ENCODE measurements around the gene SAP30L.
A peak's percentile ranks its signal among the peaks of the same experiment; 100 is the strongest.

SAP30L gene

GRCh38 chr5:154429341-154429740, 16.5 kb upstream of the SAP30L start:
- H3K36me3 ChIP-seq (ENCODE audit: insufficient read depth, low read length): no peaks in the 10 kb centered on the region; the same call in 1 of the 2 replicates
- no peaks in the 10 kb centered on the region for H3K9me3 ChIP-seq (ENCODE audit: low read depth, low read length)
- H3K9ac ChIP-seq (ENCODE audit: insufficient read length): no peak overlapping the region
- no peak overlapping the region for H3K4me3 ChIP-seq
- H3K27ac ChIP-seq: no peak overlapping the region
- DNase-seq (ENCODE audit: low read depth, low spot score): no peak
- TF ChIP-seq EZH2 (IDR thresholded peaks at IDR 0.05): no peak
- TF ChIP-seq FOXP2 (optimal IDR thresholded peaks at IDR 0.05; ENCODE audit: control extremely low read depth, extremely low read length, insufficient read depth): no peak
- no peak for TF ChIP-seq POLR2AphosphoS5 (IDR thresholded peaks at IDR 0.05; ENCODE audit: borderline replicate concordance, low read depth, low read length)

DNA sequence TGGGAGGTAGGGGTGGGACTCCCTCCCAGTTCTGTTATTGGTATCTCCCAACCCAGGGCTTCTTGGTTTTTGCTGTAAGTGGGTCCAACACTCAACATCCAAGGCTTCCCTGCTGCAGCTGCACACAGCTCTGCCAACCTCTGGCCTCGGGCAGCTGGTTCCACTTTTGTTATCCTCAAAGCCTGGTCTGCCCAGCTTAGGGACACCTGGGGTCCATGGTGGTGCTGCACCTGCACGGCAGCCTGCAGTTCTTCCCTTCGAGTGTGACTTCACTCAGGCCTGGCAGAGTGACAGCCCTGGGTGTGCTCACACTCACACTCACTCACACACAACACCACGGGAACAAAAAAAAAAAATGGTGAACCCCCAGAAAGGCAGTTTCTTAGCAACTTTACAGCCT, 15.3 kb upstream of the SAP30L start:
- no peak overlapping the region for H3K27ac ChIP-seq
- no peaks in the 10 kb centered on the region for H3K9me3 ChIP-seq (ENCODE audit: low read depth, low read length)
- no peak for DNase-seq (ENCODE audit: low read depth, low spot score)
- TF ChIP-seq POLR2AphosphoS5 (IDR thresholded peaks at IDR 0.05; ENCODE audit: borderline replicate concordance, low read depth, low read length): no peak
- TF ChIP-seq FOXP2 (optimal IDR thresholded peaks at IDR 0.05; ENCODE audit: control extremely low read depth, extremely low read length, insufficient read depth): no peak
- no peak for TF ChIP-seq EZH2 (IDR thresholded peaks at IDR 0.05)
- H3K9ac ChIP-seq (ENCODE audit: insufficient read length): no peak overlapping the region
- H3K4me3 ChIP-seq: no peak overlapping the region
- peaks cover 7% of the 10 kb centered on the region for H3K36me3 ChIP-seq (ENCODE audit: insufficient read depth, low read length)

GRCh38 chr5:154430961-154431630, 14.7 kb upstream of the SAP30L start:
- Histone ChIP-seq H3K36me3 (ENCODE audit: insufficient read depth, low read length) (peaks cover 13% of the 10 kb centered on the region), H3K4me3 (no peak overlapping the region), H3K9ac (ENCODE audit: insufficient read length) (no peak overlapping the region), H3K27ac (no peak overlapping the region), H3K9me3 (ENCODE audit: low read depth, low read length) (no peaks in the 10 kb centered on the region)
- no peak for DNase-seq (ENCODE audit: low read depth, low spot score)
- no peak for TF ChIP-seq EZH2 (IDR thresholded peaks at IDR 0.05)
- no peak for TF ChIP-seq FOXP2 (optimal IDR thresholded peaks at IDR 0.05; ENCODE audit: control extremely low read depth, extremely low read length, insufficient read depth)

- Histone ChIP-seq H3K27ac (no peak overlapping the region), H3K9ac (ENCODE audit: insufficient read length) (no peak overlapping the region), H3K36me3 (ENCODE audit: insufficient read depth, low read length) (peaks cover 49% of the 10 kb centered on the region), H3K4me3 (no peak overlapping the region), H3K9me3 (ENCODE audit: low read depth, low read length) (no peaks in the 10 kb centered on the region)
- DNase-seq (ENCODE audit: low read depth, low spot score): no peak
- TF ChIP-seq POLR2AphosphoS5 (IDR thresholded peaks at IDR 0.05; ENCODE audit: borderline replicate concordance, low read depth, low read length): no peak
- no peak for TF ChIP-seq EZH2 (IDR thresholded peaks at IDR 0.05)
Measured at GRCh38 chr5:154435226-154435625, 10.6 kb upstream of the SAP30L start.

DNA sequence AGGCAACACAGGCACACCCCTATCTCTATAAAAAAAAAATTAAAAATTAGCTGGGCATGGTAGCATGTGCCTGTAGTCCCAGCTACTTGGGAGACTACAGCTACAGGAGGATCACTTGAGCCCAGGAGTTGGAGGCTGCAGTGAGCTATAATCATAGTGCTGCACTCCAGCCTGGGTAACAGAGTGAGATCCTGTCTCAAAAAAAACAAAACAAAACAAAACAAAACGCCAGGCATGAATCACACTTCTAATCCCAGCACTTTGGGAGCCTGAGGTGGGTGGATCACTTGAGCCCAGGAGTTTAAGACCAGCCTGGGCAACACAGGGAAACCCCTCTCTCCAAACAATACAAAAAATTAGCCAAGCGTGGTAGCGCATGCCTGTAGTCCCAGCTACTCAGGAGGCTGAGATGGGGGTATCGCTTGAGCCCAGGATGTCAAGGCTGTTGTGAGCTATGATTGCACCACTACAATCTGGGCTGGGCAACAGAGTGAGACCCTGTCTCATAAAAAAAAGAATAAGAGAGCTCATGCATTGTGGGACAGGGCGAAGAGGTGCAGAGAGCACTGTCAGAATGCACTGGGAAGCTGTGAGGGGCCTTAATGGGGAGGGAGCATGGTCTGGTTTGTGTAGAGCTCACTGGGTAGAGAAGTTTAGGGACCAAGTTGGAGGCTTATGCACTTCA, 8.4 kb upstream of the SAP30L start:
- no peak overlapping the region for H3K9ac ChIP-seq (ENCODE audit: insufficient read length)
- TF ChIP-seq FOXP2 (optimal IDR thresholded peaks at IDR 0.05; ENCODE audit: control extremely low read depth, extremely low read length, insufficient read depth) (no peak), POLR2AphosphoS5 (IDR thresholded peaks at IDR 0.05; ENCODE audit: borderline replicate concordance, low read depth, low read length) (no peak), EZH2 (IDR thresholded peaks at IDR 0.05) (no peak)

DNA sequence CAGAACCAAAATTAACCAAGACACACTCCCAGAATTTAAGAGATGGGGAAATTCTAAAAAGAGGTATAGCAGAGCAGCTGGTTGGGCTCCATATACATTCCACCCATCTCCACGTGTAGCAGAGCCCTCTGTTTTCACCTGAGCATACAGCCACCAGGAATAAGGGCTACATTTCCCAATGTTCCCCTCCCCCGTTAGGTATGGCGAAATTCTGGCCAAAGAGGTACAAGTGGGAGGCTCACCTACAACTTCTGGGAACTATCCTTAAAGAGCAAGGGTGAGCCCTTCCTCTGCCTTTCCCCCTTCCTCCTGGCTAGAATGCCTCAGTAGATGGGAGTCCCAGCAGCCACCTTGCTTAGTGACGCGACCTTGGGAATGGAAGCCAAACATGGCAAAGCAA, 5.3 kb upstream of the SAP30L start:
- no peak overlapping the region for H3K4me3 ChIP-seq
- no peak for DNase-seq (ENCODE audit: low read depth, low spot score)
- H3K27ac ChIP-seq: no peak overlapping the region
- H3K9me3 ChIP-seq (ENCODE audit: low read depth, low read length): no peaks in the 10 kb centered on the region
- H3K36me3 ChIP-seq (ENCODE audit: insufficient read depth, low read length): peaks cover 51% of the 10 kb centered on the region
- TF ChIP-seq EZH2 (IDR thresholded peaks at IDR 0.05): no peak
- TF ChIP-seq POLR2AphosphoS5 (IDR thresholded peaks at IDR 0.05; ENCODE audit: borderline replicate concordance, low read depth, low read length): no peak
- TF ChIP-seq FOXP2 (optimal IDR thresholded peaks at IDR 0.05; ENCODE audit: control extremely low read depth, extremely low read length, insufficient read depth): no peak
- no peak overlapping the region for H3K9ac ChIP-seq (ENCODE audit: insufficient read length)

More for the DNA sequence above, 8.4 kb upstream of the SAP30L start:
- Histone ChIP-seq H3K27ac (no peak overlapping the region), H3K4me3 (no peak overlapping the region), H3K36me3 (ENCODE audit: insufficient read depth, low read length) (peaks cover 59% of the 10 kb centered on the region), H3K9me3 (ENCODE audit: low read depth, low read length) (no peaks in the 10 kb centered on the region)
- no peak for DNase-seq (ENCODE audit: low read depth, low spot score)

GRCh38 chr5:154442801-154443200, 3.0 kb upstream of the SAP30L start:
- peaks cover 30% of the 10 kb centered on the region for H3K36me3 ChIP-seq (ENCODE audit: insufficient read depth, low read length)
- H3K9ac ChIP-seq (ENCODE audit: insufficient read length): no peak overlapping the region
- H3K27ac ChIP-seq: no peak overlapping the region
- H3K4me3 ChIP-seq: no peak overlapping the region
- TF ChIP-seq POLR2AphosphoS5 (IDR thresholded peaks at IDR 0.05; ENCODE audit: borderline replicate concordance, low read depth, low read length) (no peak), EZH2 (IDR thresholded peaks at IDR 0.05) (no peak), FOXP2 (optimal IDR thresholded peaks at IDR 0.05; ENCODE audit: control extremely low read depth, extremely low read length, insufficient read depth) (no peak)
- DNase-seq (ENCODE audit: low read depth, low spot score): no peak
- H3K9me3 ChIP-seq (ENCODE audit: low read depth, low read length): no peaks in the 10 kb centered on the region

DNA sequence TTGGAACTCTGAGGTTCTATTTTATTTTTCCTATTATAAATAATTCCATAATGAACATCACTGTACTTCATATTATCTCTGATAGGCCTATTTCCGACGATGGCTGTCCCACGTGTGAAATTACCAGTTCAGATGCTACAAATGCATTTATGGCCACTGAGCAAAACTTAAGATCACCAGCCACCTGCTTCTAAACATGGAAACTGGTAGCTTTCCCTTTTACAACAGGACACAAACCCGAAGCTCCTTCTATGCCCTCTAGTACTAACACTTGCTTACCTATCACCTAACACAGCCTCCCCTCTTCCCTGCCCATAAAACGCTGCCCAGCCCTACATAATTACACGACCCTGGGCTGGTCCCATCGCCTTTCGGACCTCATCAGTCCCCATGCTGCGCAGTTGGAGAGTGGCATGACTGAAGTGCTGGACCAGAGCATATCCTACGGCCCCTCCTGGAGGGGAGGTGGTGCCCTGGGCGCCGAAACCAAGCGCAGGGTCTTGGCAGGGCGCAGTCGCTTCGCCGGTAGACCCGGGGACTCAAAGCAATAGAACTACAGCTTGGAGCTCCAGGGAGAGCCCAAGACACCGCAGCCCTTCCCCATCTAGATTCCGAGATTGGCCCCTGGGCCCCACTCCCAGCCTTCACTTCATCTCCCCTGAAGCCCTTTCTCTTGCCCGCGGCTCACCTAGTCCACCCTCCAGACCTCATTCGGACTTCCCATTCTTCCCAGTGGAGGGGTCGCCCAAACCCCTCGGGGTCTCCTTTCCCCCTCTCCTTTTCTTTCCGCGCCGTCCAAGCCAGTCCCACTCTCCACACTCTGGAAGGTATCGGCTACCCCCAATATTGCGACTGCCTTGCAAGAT, 1.0 kb upstream of the SAP30L start:
- TF ChIP-seq FOXP2 (optimal IDR thresholded peaks at IDR 0.05; ENCODE audit: control extremely low read depth, extremely low read length, insufficient read depth) (no peak), EZH2 (IDR thresholded peaks at IDR 0.05) (no peak), POLR2AphosphoS5 (IDR thresholded peaks at IDR 0.05; ENCODE audit: borderline replicate concordance, low read depth, low read length) (no peak)
- no peak overlapping the region for H3K27ac ChIP-seq

More for the DNA sequence above, 1.0 kb upstream of the SAP30L start:
- H3K36me3 ChIP-seq (ENCODE audit: insufficient read depth, low read length): peaks cover 12% of the 10 kb centered on the region; the same call in 1 of the 2 replicates
- DNase-seq (ENCODE audit: low read depth, low spot score): no peak
- peak overlapping the region; percentile 75 for H3K9ac ChIP-seq (ENCODE audit: insufficient read length)
- peak overlapping the region; percentile 95 for H3K4me3 ChIP-seq
- H3K9me3 ChIP-seq (ENCODE audit: low read depth, low read length): no peaks in the 10 kb centered on the region

Data from SK-N-MC (cell line).